ENCODE data around the gene VAPA. TPM values are rescaled to one million over a fixed set of nuclear protein-coding genes. Genes with fewer than 3 reads are reported as not detected.
A peak's percentile ranks its signal among the peaks of the same experiment; 100 is the strongest.

Gene VAPA
- total and polyA plus RNA-seq, 10 of the 15 experiments (the other 5 are each of a cell fraction or from before 2014, with no cell fraction given), result 70.9 to 252 (median 166) TPM

DNA sequence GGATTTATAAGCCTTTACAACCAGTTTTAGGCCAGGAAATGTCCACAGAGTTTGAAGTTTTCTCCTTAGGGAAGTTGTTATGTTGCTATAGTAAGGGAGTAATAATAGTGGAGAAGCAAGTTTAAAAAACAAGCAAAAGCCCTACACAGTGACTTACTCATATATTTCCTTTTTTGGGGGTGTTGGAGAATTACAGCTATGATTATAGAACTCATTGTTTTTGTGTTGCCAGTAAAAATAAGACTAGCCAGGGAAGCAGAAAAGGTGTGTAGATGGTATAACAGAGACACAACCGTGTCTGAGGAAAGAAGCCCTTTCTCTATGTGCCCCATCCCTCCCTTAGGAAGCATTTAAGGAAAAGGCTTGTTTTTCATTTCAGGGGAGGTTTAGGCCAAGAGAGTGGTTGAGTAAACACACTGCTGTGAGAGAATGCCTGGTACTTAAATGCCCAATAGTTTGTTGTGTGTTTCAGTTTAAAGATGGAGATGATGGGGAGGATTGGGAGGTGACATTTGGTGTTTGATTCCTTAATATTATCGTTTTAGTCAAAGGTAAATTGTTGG is 2.3 kb downstream of the VAPA start (continued):
- TF ChIP-seq, protein P1, sequence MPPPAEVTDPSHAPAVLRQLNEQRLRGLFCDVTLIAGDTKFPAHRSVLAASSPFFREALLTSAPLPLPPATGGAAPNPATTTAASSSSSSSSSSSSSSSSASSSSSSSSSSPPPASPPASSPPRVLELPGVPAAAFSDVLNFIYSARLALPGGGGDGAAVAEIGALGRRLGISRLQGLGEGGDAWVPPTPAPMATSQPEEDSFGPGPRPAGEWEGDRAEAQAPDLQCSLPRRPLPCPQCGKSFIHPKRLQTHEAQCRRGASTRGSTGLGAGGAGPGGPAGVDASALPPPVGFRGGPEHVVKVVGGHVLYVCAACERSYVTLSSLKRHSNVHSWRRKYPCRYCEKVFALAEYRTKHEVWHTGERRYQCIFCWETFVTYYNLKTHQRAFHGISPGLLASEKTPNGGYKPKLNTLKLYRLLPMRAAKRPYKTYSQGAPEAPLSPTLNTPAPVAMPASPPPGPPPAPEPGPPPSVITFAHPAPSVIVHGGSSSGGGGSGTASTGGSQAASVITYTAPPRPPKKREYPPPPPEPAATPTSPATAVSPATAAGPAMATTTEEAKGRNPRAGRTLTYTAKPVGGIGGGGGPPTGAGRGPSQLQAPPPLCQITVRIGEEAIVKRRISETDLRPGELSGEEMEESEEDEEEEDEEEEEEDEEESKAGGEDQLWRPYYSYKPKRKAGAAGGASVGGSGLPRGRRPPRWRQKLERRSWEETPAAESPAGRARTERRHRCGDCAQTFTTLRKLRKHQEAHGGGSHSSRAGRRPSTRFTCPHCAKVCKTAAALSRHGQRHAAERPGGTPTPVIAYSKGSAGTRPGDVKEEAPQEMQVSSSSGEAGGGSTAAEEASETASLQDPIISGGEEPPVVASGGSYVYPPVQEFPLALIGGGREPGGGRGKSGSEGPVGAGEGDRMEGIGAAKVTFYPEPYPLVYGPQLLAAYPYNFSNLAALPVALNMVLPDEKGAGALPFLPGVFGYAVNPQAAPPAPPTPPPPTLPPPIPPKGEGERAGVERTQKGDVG (CRISPR knock-in tag; IDR thresholded peaks at IDR 0.05), result no peak
- no peak for TF ChIP-seq NFYB (IDR thresholded peaks at IDR 0.05; ENCODE audit: insufficient read depth, low read depth, low read length)

DNA sequence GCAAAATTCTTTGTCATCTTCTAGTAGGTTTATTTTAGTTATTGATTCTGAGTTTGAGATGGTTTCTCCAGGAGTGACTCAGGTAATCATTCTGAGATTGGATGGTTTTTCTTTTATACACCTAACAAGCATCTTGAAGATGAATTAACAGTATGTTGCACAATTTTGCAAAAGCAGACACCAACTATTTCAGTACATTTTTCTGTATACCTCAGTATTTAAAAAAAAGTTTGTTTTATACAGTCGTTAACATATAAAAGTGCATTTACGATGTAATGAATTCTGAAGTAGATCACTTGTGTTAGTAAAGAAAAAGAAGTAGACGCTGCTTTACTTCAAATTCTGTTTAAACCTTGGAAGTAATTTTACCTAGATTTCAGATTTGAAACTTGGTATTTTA is 3.0 kb downstream of the VAPA start:
- SMC1A ChIA-PET (ENCODE audit: uncharacterized antibody, unreplicated experiment), result no interaction called here
- POLR2A ChIA-PET, result no interaction called here
- 79% methylated on average over 3 of the region's 3 CpGs for WGBS (ENCODE audit: insufficient coverage, insufficient replicate concordance, low lambda C conversion rate, missing lambda C conversion rate)
- ATAC-seq (no peak), FAIRE-seq (no peak), DNase-seq (ENCODE audit: low read depth, low spot score) (no peak)
- H4K20me1 ChIP-seq (ENCODE audit: control insufficient read depth, insufficient read depth), result peaks cover 14% of the 10 kb centered on the region
- no TSS peak for BruUV-seq (replicated peaks)
- no peak overlapping the region for H2AFZ ChIP-seq (ENCODE audit: control insufficient read depth, low read depth, low read length)
- no peaks in the 10 kb centered on the region for H3K27me3 ChIP-seq (replicated peaks in 1 of 2; ENCODE audit: control insufficient read depth in 2 of 2, insufficient read depth in 2 of 2, low read length in 1 of 2)
- no peak overlapping the region for H3K9ac ChIP-seq (ENCODE audit: control insufficient read depth, insufficient read depth, low read length)
- no peaks in the 10 kb centered on the region for H3K36me3 ChIP-seq (ENCODE audit: control insufficient read depth in 2 of 2, insufficient read depth in 2 of 2, low read length in 1 of 2)
- H3K79me2 ChIP-seq (ENCODE audit: control insufficient read depth, insufficient read depth, low read length), result peaks cover 78% of the 10 kb centered on the region
- no peak overlapping the region for H3K27ac ChIP-seq (ENCODE audit: control insufficient read depth, insufficient read depth)
- no peaks in the 10 kb centered on the region; the same call in 2 of the 3 replicates for H3K9me3 ChIP-seq (replicated peaks; ENCODE audit: control insufficient read depth, insufficient read depth, low read length)
- in situ Hi-C loops (cut with MboI), result loop anchor here (25.0 kb wide), 2 partner anchors 305 to 1305 kb away; partner anchors contain the start of genes PPP4R1 and RAB12
- no peak for TF ChIP-seq BHLHE40 (IDR thresholded peaks at IDR 0.05; ENCODE audit: borderline replicate concordance in 1 of 2, low read depth in 2 of 2, low read length in 1 of 2)
- no peak for TF ChIP-seq ETV6 (conservative IDR thresholded peaks at IDR 0.05 in 1 of 2, IDR thresholded peaks at IDR 0.05 in 1 of 2; ENCODE audit: borderline replicate concordance in 1 of 2, low read depth in 1 of 2)
- TF ChIP-seq, protein P2, sequence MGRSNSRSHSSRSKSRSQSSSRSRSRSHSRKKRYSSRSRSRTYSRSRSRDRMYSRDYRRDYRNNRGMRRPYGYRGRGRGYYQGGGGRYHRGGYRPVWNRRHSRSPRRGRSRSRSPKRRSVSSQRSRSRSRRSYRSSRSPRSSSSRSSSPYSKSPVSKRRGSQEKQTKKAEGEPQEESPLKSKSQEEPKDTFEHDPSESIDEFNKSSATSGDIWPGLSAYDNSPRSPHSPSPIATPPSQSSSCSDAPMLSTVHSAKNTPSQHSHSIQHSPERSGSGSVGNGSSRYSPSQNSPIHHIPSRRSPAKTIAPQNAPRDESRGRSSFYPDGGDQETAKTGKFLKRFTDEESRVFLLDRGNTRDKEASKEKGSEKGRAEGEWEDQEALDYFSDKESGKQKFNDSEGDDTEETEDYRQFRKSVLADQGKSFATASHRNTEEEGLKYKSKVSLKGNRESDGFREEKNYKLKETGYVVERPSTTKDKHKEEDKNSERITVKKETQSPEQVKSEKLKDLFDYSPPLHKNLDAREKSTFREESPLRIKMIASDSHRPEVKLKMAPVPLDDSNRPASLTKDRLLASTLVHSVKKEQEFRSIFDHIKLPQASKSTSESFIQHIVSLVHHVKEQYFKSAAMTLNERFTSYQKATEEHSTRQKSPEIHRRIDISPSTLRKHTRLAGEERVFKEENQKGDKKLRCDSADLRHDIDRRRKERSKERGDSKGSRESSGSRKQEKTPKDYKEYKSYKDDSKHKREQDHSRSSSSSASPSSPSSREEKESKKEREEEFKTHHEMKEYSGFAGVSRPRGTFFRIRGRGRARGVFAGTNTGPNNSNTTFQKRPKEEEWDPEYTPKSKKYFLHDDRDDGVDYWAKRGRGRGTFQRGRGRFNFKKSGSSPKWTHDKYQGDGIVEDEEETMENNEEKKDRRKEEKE (IDR thresholded peaks at IDR 0.05), result no peak
- TF ChIP-seq, protein P3, sequence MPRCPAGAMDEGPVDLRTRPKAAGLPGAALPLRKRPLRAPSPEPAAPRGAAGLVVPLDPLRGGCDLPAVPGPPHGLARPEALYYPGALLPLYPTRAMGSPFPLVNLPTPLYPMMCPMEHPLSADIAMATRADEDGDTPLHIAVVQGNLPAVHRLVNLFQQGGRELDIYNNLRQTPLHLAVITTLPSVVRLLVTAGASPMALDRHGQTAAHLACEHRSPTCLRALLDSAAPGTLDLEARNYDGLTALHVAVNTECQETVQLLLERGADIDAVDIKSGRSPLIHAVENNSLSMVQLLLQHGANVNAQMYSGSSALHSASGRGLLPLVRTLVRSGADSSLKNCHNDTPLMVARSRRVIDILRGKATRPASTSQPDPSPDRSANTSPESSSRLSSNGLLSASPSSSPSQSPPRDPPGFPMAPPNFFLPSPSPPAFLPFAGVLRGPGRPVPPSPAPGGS (IDR thresholded peaks at IDR 0.05; ENCODE audit: borderline replicate concordance, insufficient read depth, low read depth, low read length, poor library complexity, severe bottlenecking), result no peak
- no peak for TF ChIP-seq CHD4 (IDR thresholded peaks at IDR 0.05)
- no peak for TF ChIP-seq CREB1 (IDR thresholded peaks at IDR 0.05; ENCODE audit: low read depth)
- TF ChIP-seq NFXL1 (IDR thresholded peaks at IDR 0.05; ENCODE audit: borderline replicate concordance), result no peak
- TF ChIP-seq SREBF2 (IDR thresholded peaks at IDR 0.05; ENCODE audit: low read length), result no peak
- TF ChIP-seq FOXK2 (IDR thresholded peaks at IDR 0.05), result no peak
- no peak for TF ChIP-seq SUPT20H (IDR thresholded peaks at IDR 0.05; ENCODE audit: borderline replicate concordance, control insufficient read depth, low read depth, low read length)
- TF ChIP-seq EED (IDR thresholded peaks at IDR 0.05; ENCODE audit: low read depth), result no peak
- no peak for TF ChIP-seq KDM1A (IDR thresholded peaks at IDR 0.05; ENCODE audit: borderline replicate concordance)
- H3K4me3 ChIP-seq, result peak overlapping the region; percentile 97
- CTCF ChIA-PET, result no interaction called here
- H3K4me2 ChIP-seq (ENCODE audit: control insufficient read depth, insufficient read depth), result peak overlapping the region; percentile 79
- H3K4me1 ChIP-seq (ENCODE audit: control insufficient read depth, insufficient read depth, low read length), result peaks cover 13% of the 10 kb centered on the region
- intact Hi-C loops (cut with micrococcal nuclease; ENCODE audit: unreplicated experiment), result no loop called here
- RAD21 ChIA-PET (ENCODE audit: unreplicated experiment), result no interaction called here

Measured in GM12878 (cell line).